Endothelial cell of umbilical vein (primary cell): ENCODE results near the gene MS4A12. TPM values are rescaled to one million over a fixed set of nuclear protein-coding genes. Genes with fewer than 3 reads are reported as not detected.

Experiments
- BruUV-seq: library from RNA; stranded (reverse); fragments of 400-500 nt; replicated peaks from 2 replicates; lab custom pipeline; 2021; lab: Mats Ljungman, UMichigan
- CTCF ChIA-PET: fragments of 300-600, 350-600 bp; sonication (Branson Sonifier 250); formaldehyde crosslinking; loops from one replicate; lab custom pipeline; 2021; ENCODE audit warnings: antibody characterized with exemption, inconsistent platforms; lab: Charles Lee
- POLR2A ChIA-PET: fragments of 300-600, 350-600 bp; sonication (Branson Sonifier 250); formaldehyde crosslinking; loops from one replicate; lab custom pipeline; 2021; ENCODE audit warnings: antibody characterized with exemption, inconsistent platforms; lab: Charles Lee
- DNase-seq: peaks from one replicate; pipeline ENCODE4 v3.0.0-alpha.2; 2011; ENCODE audit warnings: low read depth, low spot score
- FAIRE-seq: peaks from 2 replicates; lab custom pipeline; 2011; peaks lifted over from hg19 to GRCh38; lab: Jason Lieb, UNC
- H2AFZ ChIP-seq: 2 replicates; pipeline ENCODE4 v1.6.0; 2012; ENCODE audit warnings: low read depth, low read length, control low read depth, inconsistent platforms
- H3K27ac ChIP-seq: 2 replicates; pipeline ENCODE4 v1.5.1; 2011; ENCODE audit warnings: low read depth, mild to moderate bottlenecking, control low read depth, low read length, moderate library complexity; ENCODE audit not compliant: insufficient read depth
- H3K27me3 ChIP-seq, 2 experiments: 2 replicates each; pipeline versions ENCODE4 v1.6.0 to v1.6.1; 2011; ENCODE audit warnings: low read length in 2 of 2, mixed read lengths in 1 of 2; ENCODE audit not compliant: control insufficient read depth in 2 of 2, insufficient read depth in 2 of 2
- H3K36me3 ChIP-seq, 2 experiments: 2 replicates in 1 of 2; 3 replicates in 1 of 2; pipeline ENCODE4 v1.5.1; 2011; ENCODE audit warnings: low read length in 2 of 2, mild to moderate bottlenecking in 1 of 2, moderate library complexity in 1 of 2; ENCODE audit not compliant: control insufficient read depth in 2 of 2, insufficient read depth in 2 of 2; ENCODE audit errors: extremely low read depth in 1 of 2
- H3K4me1 ChIP-seq: 3 replicates; pipeline ENCODE4 v1.5.1; 2011; ENCODE audit warnings: mild to moderate bottlenecking, low read length; ENCODE audit not compliant: control insufficient read depth, insufficient read depth; ENCODE audit errors: extremely low read depth
- H3K4me2 ChIP-seq: 2 replicates; pipeline ENCODE4 v1.6.1; 2011; ENCODE audit warnings: low read length, control low read depth, mixed read lengths; ENCODE audit not compliant: insufficient read depth
- H3K4me3 ChIP-seq, 3 experiments: fragments of 200-600 bp in 1 of 3; sonication (generic), shearing (Covaris generic) in 1 of 3; replicated peaks in 1 of 3; 2 replicates each; pipeline ENCODE4 v1.5.1; 2011 to 2016; ENCODE audit warnings: control low read depth in 3 of 3, low read length in 3 of 3, mild to moderate bottlenecking in 2 of 3, inconsistent platforms in 1 of 3, low read depth in 1 of 3, moderate library complexity in 1 of 3; ENCODE audit not compliant: insufficient read depth in 1 of 3
- H3K79me2 ChIP-seq: 2 replicates; pipeline ENCODE4 v1.6.0; 2012; ENCODE audit warnings: low read length, inconsistent platforms; ENCODE audit not compliant: control insufficient read depth, insufficient read depth
- H3K9ac ChIP-seq: replicated peaks from 2 replicates; pipeline ENCODE3; 2011; ENCODE audit warnings: low read length, control low read depth; ENCODE audit not compliant: insufficient read depth; ENCODE audit errors: extremely low read depth
- H3K9me1 ChIP-seq: replicated peaks from 3 replicates; pipeline ENCODE4 v1.6.0; 2011; ENCODE audit warnings: mild to moderate bottlenecking, low read length; ENCODE audit not compliant: control insufficient read depth, insufficient read depth; ENCODE audit errors: extremely low read depth
- H3K9me3 ChIP-seq: replicated peaks from 2 replicates; pipeline ENCODE4 v1.5.1; 2012; ENCODE audit warnings: low read length, inconsistent platforms; ENCODE audit not compliant: control insufficient read depth, insufficient read depth
- H4K20me1 ChIP-seq: replicated peaks from 2 replicates; pipeline ENCODE3; 2011; ENCODE audit warnings: mild to moderate bottlenecking, low read length; ENCODE audit not compliant: control insufficient read depth, insufficient read depth; ENCODE audit errors: extremely low read depth
- CTCF ChIP-seq, 2 donors: IDR thresholded peaks; 1 replicate in 1 of 2; 2 replicates in 1 of 2; pipeline ENCODE4 v1.5.1; 2011; ENCODE audit warnings: low read length in 2 of 2, mild to moderate bottlenecking in 2 of 2, moderate library complexity in 2 of 2, control low read depth in 1 of 2, inconsistent platforms in 1 of 2, low read depth in 1 of 2; ENCODE audit not compliant: insufficient read depth in 1 of 2; ENCODE audit errors: extremely low read depth in 1 of 2
- EZH2 ChIP-seq: IDR thresholded peaks from 2 replicates; pipeline ENCODE4 v1.6.1; 2012; ENCODE audit warnings: borderline replicate concordance, low read depth, mild to moderate bottlenecking, moderate library complexity, low read length, inconsistent platforms; ENCODE audit not compliant: severe bottlenecking
- FOS ChIP-seq: IDR thresholded peaks from 2 replicates; pipeline ENCODE4 v1.6.1; 2011; ENCODE audit warnings: mild to moderate bottlenecking, low read length, moderate library complexity, borderline replicate concordance; ENCODE audit not compliant: insufficient read depth
- GATA2 ChIP-seq: IDR thresholded peaks from 2 replicates; pipeline ENCODE4 v1.7.0; 2011; ENCODE audit warnings: low read depth, mild to moderate bottlenecking, moderate library complexity, mixed read lengths, low read length; ENCODE audit not compliant: insufficient read length, insufficient read depth
- JUN ChIP-seq: IDR thresholded peaks from 2 replicates; pipeline ENCODE4 v1.6.1; 2011; ENCODE audit warnings: borderline replicate concordance, low read depth; ENCODE audit not compliant: insufficient read length, insufficient read depth
- MAX ChIP-seq: IDR thresholded peaks from 2 replicates; pipeline ENCODE4 v1.6.1; 2011; ENCODE audit not compliant: insufficient read depth, insufficient read length
- MYC ChIP-seq: IDR thresholded peaks from one replicate; pipeline ENCODE4 v1.6.1; 2011; ENCODE audit warnings: mild to moderate bottlenecking, low read depth, low read length
- POLR2A ChIP-seq: IDR thresholded peaks from 2 replicates; pipeline ENCODE4 v1.6.1; 2012; ENCODE audit warnings: low read depth, mild to moderate bottlenecking, control low read depth, low read length
- POLR2AphosphoS5 ChIP-seq: IDR thresholded peaks from 2 replicates; pipeline ENCODE4 v1.6.1; 2012; ENCODE audit warnings: low read depth, mild to moderate bottlenecking, control low read depth, low read length, moderate library complexity; ENCODE audit not compliant: insufficient read depth
- dilution Hi-C: fragments of 300-500 bp; cut with MboI; formaldehyde crosslinking; loops from one replicate; pipeline ENCODE4 v1.15.0; 2019; ENCODE audit warnings: low sequenced_read_pairs; ENCODE audit not compliant: extremely low pct_ligation_motif_present
- intact Hi-C: fragments of 100-400 bp; cut with micrococcal nuclease; formaldehyde crosslinking; loops from one replicate; pipeline ENCODE4 v1.10.0; 2022
- polyA plus RNA-seq, 4 experiments: library from polyadenylated mRNA; depleted of rRNA in 3 of 4; stranded (reverse) in 3 of 4; unstranded in 1 of 4; fragments of >200 nt; gene quantifications; 2 replicates each; pipeline versions ENCODE4 v1.2.1 to v1.2.3, GENCODE V29; 2011 to 2012; ENCODE audit warnings: missing spikeins in 1 of 4
- total RNA-seq: library from RNA; stranded (reverse); gene quantifications from 2 replicates; pipeline ENCODE4 v1.2.3, GENCODE V29; 2021

MS4A12 gene
- total and polyA plus RNA-seq, 2 donors (not counting 3 experiments of a cell fraction or from before 2014, with no cell fraction given): not detected

DNA sequence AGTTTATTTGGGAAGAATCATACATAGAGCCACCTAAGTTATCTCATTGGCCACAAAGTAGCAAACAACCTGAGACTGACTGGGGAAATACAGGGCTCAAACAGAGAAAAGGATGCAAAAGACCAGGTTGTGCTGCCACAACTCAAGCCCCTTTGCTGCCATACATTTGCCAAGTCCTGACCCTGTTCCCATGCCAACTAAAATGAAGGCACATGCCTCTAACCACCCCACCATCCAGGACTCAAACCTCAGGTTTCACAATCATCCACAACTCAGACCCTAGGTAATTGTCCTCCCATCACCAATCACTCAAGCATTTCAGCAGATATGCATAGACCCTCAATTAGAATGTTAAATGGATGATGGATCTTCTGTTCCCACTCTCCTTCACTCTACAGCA lies 38.4 kb upstream of the MS4A12 start:
- dilution Hi-C loops: no loop called here
- TF ChIP-seq MAX (no peak), POLR2A (no peak), JUN (no peak), EZH2 (no peak), CTCF (IDR thresholded peaks at IDR 0.05; ENCODE audit: extremely low read depth in 1 of 2, insufficient read depth in 1 of 2, low read depth in 1 of 2, low read length in 2 of 2) (no peak), POLR2AphosphoS5 (no peak), FOS (no peak), GATA2 (no peak), MYC (no peak)
- no TSS peak for BruUV-seq

More for the DNA sequence above, 38.4 kb upstream of the MS4A12 start:
- H2AFZ ChIP-seq: no peak overlapping the region
- H3K4me2 ChIP-seq: no peak overlapping the region
- ChIA-PET CTCF (no interaction called here), POLR2A (no interaction called here)
- H3K27me3 ChIP-seq: no peaks in the 10 kb centered on the region
- no peak overlapping the region for H3K4me3 ChIP-seq
- H3K79me2 ChIP-seq: no peaks in the 10 kb centered on the region
- no peak overlapping the region for H3K9ac ChIP-seq
- H4K20me1 ChIP-seq: no peaks in the 10 kb centered on the region
- DNase-seq (no peak), FAIRE-seq (no peak)
- no peaks in the 10 kb centered on the region for H3K9me1 ChIP-seq
- H3K36me3 ChIP-seq: no peaks in the 10 kb centered on the region
- intact Hi-C loops: no loop called here
- no peaks in the 10 kb centered on the region for H3K9me3 ChIP-seq
- H3K4me1 ChIP-seq: no peaks in the 10 kb centered on the region
- H3K27ac ChIP-seq: no peak overlapping the region
